GM21360 (cell line): Measurements from ENCODE around the gene ACLY.

Source experiments
- ATAC-seq: cut with Tn5 transposase; IDR thresholded peaks from one replicate; pipeline ENCODE4 v1.9.1; 2021; ENCODE audit warnings: mild to moderate bottlenecking, moderate library complexity; ENCODE audit not compliant: unreplicated experiment

Gene ACLY

DNA sequence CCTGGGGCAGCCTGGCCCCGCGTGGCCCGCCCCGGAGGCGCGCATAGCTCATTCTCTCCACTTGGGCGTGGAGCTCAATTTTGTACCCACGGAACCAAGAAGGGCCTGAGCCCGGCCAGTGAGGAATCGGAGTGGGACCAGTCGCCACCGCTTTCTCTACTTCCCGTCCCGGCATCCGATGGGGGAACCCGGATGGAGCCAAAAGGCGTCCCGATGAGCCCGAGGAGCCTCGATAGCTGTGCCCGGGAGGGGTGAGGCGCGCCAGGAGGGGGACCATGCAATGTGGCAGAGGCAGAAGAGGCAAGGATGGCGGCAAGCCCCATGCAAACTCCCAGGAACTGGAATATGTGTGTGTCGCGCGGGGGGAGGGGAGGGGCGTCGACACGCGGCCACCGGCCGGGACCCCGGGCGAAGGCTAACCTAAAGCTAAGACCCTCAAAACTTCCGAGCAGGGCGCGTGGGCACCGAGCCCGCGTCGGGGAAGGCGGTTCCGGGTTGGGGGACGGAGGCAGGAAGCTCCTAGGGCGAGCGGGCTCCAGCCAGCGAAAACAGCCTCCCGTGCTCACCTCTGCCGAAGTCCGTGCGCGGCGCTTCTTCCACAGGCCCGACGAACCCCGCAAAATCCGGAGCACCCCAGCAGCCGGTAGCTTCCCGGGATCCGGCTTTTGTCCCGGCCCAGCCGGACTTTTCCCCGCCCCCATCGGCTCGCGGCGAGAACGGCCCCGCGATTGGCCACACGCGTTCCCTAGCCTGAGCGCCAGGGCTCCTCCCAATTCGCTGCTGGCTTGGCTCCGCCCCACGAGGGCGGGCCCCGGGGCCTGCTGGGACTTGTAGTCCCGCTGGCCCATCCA is at the start of gene ACLY:
TSS of gene ACLY (minus strand) at position 638 of the 851 bp plus-strand sequence. CDS start 5,078 bp downstream, outside the sequence.
- peak; percentile 87 for ATAC-seq

DNA sequence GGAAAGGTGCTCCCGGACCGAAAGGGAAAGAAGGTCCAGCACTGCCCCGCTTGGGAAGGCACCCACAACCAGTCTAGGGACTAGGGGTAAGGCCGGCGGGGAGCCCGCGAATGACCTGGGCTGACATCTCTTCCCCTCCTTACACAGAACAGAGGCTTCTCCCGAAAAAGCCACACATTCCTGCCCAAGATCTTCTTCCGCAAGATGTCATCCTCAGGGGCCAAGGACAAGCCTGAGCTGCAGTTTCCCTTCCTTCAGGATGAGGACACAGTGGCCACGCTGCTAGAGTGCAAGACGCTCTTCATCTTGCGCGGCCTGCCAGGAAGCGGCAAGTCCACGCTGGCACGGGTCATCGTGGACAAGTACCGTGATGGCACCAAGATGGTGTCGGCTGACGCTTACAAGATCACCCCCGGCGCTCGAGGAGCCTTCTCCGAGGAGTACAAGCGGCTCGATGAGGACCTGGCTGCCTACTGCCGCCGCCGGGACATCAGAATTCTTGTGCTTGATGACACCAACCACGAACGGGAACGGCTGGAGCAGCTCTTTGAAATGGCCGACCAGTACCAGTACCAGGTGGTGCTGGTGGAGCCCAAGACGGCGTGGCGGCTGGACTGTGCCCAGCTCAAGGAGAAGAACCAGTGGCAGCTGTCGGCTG is 49.3 kb upstream of the ACLY start:
- no peak for ATAC-seq

DNA sequence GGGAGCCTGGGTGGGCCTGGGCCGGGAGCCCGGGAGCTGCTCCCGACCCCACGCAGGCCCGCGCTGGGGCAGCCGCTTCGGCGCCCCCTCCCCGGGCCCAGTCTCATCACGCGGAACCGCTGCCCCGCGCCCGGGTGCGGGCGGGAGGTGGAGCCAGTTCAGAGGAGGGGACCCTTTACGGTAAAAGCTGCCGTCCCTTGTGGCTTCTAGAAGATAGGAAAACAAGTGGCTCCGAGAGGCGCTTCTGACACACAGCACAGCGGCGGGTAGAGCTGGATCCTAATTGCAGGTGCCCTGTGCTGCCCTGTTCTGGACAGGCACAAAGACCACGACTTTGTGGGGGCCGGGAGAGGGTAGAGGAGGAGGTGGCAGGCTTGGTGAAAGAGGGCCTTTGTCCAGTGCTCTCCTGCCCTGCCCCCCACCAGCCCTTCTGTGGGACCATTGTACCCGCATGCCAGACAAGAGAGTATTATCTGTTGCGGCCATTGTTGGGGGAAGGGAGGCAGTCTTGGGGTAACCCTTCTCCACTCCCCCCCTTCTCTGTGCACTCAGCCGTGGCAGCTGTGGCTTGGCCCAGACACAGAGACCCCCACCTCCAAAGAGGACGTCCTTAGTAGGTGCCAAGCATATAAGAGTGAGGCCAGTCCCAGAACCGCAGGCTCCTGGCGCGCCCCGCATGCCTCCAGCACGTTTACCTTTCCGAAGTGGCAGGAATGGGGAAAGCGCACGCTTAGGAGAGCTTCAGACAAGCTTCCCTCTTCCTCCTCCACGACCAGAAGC is 48.6 kb upstream of the ACLY start:
- ATAC-seq = peak; percentile 21

DNA sequence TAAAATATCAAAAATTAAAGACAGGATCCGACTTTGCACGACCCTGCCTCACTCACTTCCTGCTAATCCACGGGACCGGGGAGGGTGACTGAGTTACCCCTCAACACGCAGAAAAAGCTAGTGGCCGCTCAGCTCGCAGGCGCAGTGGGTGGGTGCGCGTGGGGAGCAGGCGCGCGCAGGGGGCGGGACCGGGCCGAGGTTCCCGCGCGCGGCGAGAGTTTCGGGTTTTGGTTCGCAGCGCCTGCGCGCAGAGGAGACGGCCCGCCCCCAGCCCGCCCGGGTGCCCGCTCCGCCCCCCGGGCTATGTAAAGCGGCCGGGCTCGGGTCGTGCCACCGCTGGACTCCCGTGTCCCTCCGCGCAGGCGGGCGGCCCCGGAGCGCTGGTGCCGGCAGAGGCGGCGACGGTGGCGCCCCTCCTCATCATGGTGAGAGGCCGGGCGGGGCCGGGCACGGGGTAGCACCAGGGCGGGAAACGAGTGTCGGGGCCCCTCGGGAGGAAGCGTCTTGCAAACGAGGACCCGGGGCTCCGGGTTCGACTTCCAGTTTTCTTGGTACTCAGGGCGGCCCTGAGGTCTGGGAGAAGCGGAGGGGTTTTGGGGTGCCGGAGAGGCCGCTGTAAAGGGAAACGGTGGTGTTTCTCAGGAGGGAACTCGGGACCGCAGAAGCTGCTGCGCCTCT is 47.9 kb upstream of the ACLY start, which contains the start of gene CNP:
TSS of gene CNP (plus strand) at position 333 of the 678 bp plus-strand sequence. CDS start at position 423, 90 bp downstream.
- peak; percentile 56 for ATAC-seq

DNA sequence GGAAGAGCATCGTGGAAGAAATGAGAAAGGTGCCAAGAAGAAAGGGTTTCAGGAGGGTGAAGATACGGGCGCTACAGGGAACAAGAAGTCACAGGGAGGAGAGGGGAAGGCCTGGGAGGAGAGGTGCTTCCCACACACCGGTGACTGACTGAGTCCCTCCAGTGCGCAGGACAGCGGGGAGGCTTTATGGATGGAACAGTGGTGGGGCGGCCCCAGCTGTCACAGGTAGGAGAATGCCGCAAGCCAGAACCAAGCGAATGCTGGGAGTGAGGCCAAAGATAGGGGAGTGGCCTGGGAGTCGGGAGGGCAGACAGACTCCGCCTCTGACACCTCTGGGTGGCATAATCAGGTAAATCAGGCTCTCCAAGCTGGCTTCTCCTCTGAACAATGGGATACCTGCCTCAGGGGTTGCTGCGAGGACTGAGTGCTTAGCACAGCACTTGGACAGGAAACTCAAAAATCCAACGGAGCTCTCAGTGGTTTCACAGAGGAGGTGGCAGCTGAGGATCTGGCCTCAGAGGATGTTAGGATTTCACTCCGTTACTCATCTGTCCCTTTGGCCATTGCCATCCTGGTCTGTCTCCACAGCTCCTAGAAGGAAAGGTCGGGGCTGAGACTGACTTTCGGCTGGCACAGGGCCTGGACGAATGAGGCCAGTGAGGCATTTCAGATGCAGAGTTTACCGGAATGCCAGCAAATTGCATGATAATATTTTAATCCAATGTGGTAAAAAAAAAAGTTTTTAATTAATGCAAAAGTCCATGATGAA is 47.1 kb upstream of the ACLY start:
- no peak for ATAC-seq

DNA sequence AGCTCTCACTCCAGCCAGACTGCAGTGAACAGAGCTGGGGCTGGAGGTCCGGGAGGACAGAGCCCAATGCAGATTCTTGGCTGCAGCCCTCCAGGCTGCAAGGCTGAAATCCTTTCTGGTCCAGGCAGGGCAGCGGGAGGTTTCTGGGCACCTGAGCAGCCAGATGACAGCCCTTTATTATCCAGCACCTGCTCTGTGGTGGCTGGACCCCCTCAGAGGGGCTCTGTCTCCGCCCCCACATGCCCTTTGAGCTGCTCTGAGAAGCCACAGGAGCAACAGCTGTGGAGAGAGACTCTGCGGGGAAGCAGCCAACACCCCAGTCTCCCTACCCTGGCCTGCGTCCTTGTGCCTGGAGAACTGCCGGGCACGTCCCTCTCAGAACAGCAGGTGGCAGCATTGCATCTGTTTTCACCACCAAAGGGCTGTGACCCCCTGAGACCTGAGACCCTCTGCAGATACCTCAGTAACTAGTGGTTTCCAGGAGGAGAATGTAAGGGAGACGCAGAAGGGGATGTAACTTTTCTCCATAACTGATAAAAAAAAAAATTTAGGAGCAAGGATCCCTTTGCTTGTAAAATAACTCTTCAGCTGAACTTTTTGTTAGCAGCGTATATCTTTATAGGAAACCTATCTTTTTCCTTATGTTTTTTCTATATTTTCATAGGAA is 44.1 kb upstream of the ACLY start:
- ATAC-seq = no peak

DNA sequence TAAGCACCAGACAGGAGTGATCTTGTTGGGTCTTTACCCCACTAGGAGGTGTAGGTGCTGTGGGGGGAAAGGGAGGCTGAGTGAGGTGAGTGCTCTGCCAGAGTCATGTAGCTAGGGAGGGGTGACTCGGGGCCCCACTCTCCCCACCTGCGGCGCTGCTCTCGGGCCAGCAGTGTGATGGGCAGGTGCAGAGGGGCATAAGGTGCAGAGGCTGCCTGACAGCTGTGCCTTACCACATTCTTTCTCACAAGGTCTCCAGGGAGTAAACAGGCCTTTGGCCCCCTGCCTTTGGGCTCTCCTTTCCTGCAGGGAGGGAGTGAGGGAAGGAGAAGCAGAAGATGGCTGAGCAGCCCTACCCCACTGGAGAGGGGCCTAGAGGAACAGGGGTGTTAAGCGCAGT is 43.4 kb upstream of the ACLY start:
- ATAC-seq = no peak

DNA sequence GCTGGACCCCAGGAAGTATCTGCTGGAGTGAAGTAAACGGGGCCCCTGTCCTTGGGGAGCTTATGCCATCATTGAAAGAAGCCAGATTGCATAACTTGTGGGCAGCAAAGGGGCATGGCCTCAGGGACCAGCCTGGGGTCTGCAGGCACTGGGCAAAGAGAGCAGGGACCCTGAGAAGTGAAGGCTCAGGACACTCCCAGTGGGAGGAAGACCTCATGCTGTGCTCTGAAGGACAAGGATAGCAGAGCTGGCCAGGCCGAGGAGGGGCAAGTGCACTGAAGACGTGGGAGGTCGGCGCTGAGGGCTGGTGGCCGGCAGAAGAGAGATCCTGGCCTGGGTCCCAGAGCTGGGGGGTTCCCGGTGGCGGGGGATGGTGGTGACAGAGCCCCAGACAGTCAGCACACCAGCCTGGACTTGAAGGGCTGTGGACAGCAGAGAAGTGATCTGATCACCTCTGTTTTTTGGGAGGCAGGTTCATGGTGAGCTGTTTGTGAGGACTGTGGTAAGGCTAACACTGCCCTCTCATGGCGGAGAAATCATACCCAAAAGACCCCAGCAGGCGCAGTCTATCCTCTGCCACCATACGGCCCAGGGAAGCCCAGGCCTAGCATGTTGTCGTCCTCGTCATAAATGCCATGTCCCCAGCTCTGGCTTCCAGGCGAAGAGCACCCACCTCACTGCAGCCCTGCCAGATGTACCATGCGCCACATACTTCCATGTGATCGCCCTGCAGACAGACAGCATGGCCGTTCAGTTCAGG is 40.8 kb upstream of the ACLY start:
- ATAC-seq = no peak

DNA sequence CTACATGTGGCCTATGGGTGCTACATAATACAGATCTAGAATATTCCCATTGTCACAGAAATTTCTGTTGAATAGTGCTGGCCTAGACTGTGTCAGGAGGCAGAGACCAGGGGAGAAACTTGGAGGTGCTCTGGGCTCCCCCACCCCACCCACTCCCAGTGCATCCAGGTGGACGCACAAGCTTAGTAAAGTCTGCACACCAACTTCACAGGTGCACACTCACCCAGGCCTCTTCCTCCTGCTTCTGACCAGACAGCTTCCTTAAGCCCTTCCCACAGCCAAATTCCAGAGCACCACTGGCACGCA is 40.2 kb upstream of the ACLY start:
- no peak for ATAC-seq

DNA sequence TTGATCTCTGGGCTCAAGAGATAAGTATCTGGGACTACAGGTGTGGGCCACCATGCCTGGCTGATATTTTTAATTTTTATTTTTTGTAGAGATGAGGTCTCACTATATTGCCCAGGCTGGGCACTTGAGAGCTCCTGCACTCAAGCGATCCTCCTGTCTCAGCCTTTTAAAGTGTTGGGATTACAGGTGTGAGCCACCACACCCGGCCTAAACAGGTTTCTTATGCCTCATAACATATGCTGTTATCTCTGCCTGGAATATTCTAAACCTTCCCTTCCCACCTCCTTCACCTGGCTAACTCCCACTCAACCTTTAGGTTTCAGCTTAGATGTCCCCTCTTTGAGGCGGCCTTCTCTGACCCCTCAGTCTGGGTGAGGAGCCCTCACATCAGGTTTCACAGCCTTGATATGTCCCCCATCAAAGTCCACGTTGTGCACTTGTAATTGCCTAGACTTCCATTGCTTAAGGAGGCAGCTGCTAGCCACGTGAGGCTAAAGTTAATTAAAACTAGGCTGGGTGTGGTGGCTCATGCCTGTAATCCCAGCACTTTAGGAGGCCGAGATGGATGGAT is 39.2 kb upstream of the ACLY start:
- ATAC-seq = no peak

DNA sequence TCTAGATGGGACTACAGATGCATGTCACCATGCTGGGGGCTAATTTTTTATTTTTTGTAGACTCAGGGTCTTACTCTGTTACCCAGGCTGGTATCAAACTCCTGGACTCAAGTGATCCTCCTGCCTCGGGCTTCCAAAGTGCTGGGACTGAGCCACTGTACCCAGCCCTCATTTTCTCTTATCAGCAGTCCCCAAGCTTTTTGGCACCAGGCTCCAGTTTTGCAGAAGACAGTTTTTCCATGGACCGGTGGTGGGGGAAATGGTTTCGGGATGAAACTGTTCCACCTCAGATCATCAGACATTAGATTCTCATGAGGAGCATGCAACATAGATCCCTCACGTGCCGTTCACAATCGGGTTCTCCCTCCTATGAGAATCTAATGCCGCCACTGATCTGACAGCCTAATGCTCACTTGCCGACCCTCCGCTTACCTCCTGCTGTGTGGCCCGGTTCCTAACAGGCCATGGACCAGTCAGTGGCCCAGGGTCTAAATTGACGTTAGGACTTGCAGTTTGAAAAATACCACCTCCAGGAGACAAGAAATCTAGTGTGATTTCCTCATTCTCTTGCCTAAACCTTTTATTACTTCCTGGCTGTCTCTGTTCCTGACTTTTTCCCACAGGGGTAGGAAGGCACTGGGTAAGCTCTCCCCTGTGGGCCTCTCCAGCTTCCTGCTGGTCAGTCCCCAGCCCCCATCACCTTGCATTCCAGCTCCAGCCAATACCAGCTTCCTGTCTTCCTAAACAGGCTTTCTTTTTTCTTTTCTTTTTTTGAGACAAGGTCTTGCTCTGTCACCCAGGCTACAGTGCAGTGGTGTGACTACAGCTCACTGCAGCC is 38.5 kb upstream of the ACLY start:
- ATAC-seq = no peak

DNA sequence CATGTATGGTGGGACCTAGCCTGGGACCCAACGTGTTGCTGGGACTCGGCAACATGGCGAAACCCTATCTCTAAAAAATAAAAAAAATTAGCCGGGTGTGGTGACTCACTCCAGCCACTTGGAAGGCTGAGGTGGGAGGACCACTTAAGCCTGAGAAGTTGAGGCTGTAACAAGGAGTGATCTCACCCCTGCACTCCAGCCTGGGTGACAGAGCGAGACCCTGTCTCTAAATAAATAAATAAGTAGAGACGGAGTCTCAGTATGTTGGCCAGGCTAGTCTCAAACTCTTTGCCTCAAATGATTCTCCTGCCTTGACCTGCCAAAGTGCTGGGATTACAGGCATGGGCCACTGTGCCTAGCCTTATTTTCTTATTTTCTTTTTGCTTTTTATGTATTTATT is 37.8 kb upstream of the ACLY start:
- ATAC-seq = no peak

DNA sequence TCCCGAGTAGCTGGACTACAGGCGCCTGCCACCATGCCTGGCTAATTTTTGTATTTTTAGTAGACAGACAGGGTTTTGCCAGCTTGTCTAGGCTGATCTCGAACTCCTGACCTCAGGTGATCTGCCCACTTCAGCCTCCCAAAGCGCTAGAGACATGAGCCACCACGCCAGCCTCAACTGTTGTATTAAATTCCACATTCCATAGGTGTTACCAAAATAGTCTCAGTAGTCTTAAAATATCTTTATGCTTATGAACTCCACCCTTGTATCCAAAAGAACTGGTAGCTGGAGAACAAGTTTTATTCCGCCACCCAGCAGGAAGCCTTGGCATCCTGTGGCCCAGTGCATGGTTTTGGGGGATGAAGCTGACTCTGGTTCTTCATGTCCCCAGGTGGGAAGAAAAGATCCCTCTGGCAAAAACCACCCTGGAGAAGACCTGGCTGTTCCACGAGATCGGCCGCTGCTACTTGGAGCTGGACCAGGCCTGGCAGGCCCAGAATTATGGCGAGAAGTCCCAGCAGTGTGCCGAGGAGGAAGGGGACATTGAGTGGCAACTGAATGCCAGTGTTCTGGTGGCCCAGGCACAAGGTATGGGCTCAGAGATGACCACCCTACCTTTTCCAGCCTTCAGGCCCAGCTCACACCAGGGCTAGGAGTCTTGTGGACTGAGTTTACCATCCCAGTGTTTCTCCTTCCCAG is 30.2 kb upstream of the ACLY start:
- no peak for ATAC-seq

DNA sequence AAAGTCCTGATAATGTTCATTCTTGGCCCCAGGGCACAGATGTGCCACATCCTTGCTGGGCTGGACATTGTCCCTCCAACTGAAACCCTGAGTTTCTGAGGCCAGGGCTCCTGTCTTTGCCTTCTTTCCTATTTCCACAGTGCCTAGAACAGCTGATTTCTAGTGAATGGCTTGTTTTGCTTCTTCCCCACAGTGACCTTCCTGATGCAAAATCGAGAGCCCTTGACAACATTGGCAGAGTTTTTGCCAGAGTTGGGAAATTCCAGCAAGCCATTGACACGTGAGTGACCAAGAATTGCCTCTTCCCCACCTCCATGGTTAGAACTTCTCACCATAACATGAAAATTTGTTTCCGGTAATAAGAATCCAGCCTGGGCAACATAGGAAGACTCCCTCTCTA is 26.2 kb upstream of the ACLY start:
- no peak for ATAC-seq

DNA sequence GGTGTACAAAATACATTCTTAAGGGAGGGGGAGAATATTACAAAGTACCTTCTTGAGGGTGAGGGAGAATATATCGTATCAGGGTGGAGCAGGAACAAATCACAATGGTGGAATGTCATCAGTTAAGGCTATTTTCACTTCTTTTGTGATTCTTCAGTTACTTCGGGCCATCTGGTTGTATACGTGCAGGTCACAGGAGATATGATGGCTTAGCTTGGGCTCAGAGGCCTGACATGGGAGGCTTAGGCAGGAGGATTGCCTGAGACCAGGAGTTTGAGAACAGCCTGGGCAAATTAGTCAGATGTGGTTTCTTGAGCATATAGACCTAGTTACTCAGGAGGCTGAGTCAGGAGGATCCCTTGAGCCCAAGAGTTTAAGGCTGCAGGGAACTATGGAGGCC is 24.7 kb upstream of the ACLY start:
- no peak for ATAC-seq

DNA sequence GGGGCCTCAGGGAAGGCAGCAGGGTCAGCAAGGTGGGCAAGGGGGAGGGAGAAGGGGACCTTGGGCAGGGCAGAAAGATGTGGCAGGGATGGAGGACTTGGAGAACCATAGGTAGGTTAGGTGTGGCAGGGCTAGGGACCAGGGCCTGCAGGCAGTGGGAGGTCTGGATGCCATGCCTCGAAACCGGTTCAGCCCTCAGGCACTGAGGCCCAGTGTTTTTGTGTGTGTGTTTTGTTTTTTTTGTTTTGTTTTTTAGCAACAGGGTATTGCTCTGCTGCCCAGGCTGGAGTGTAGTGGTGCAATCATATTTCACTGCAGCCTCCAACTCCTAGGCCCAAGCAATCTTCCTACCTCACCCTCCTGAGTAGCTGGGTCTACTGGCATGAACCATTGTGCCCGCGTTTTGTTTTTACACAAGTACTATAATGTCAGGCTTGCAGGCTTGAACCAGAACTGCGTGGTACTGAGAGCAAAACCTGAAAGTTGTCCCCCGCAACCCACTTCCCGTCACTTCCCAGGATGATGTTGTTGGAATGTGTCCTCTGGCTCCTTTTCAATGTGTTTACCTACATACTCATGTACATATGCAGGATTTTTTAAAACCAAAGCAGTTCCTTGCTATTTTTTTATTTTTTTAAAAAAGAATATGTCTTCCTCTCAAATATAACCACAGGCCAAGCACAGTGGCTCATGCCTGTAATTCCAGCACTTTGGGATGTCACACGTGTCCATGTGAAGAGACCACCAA is 24.0 kb upstream of the ACLY start:
- ATAC-seq = no peak

DNA sequence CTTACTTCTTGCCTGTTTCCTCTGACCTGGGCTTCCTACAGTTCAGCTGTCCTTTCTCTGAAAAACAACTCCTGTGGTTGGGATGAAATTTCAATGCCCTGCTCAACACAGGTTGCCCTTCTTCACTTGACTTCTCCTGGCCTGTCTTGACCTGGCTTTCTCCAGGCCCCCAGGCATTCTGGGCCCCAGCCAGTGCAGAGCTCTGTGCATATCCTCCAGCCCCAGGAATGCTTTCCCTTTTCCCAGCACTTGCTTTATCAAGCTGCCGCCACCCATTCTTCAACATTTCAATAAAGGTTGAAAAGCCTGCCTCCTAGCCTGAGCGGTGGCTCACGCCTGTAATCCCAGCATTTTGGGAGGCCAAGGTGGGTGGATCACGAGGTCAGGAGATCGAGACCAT is 22.4 kb upstream of the ACLY start:
- no peak for ATAC-seq
